Skeletal muscle cell (primary cell): Measurements from ENCODE around the gene C16orf89.

Experiments
- DNase-seq: peaks from one replicate; pipeline ENCODE4 v3.0.0-alpha.2; 2010; ENCODE audit warnings: low read depth
- H3K4me3 ChIP-seq: 2 replicates; pipeline ENCODE4 v1.5.1; 2011; ENCODE audit warnings: low read depth, mild to moderate bottlenecking, control low read depth, low read length, moderate library complexity

The C16orf89 gene

GRCh38 chr16:5012887-5013286, 52.9 kb downstream of the C16orf89 start:
- DNase-seq, result no peak
- H3K4me3 ChIP-seq, result no peak overlapping the region

GRCh38 chr16:5011637-5012036, 54.1 kb downstream of the C16orf89 start:
- no peak overlapping the region for H3K4me3 ChIP-seq
- DNase-seq, result no peak

- H3K4me3 ChIP-seq, result no peak overlapping the region
- DNase-seq, result no peak
These were observed 55.0 kb downstream of the C16orf89 start for GRCh38 chr16:5010576-5011329.

- DNase-seq, result no peak
- H3K4me3 ChIP-seq, result no peak overlapping the region
These were observed 57.4 kb downstream of the C16orf89 start for GRCh38 chr16:5008311-5008731.

- DNase-seq, result no peak
- no peak overlapping the region for H3K4me3 ChIP-seq
These were observed 58.5 kb downstream of the C16orf89 start for GRCh38 chr16:5007256-5007655.

- H3K4me3 ChIP-seq, result no peak overlapping the region
- DNase-seq, result no peak
These were observed 59.2 kb downstream of the C16orf89 start for GRCh38 chr16:5006348-5007193.

GRCh38 chr16:5005916-5006315, 59.8 kb downstream of the C16orf89 start:
- no peak overlapping the region for H3K4me3 ChIP-seq
- no peak for DNase-seq

- no peak overlapping the region for H3K4me3 ChIP-seq
- DNase-seq, result no peak
These were observed 61.4 kb downstream of the C16orf89 start for GRCh38 chr16:5004311-5004710.

GRCh38 chr16:5003828-5004227, 61.9 kb downstream of the C16orf89 start:
- H3K4me3 ChIP-seq, result no peak overlapping the region
- no peak for DNase-seq

GRCh38 chr16:5003211-5003610, 62.5 kb downstream of the C16orf89 start:
- DNase-seq, result no peak
- H3K4me3 ChIP-seq, result no peak overlapping the region

GRCh38 chr16:5002699-5003143, 63.0 kb downstream of the C16orf89 start:
- no peak for DNase-seq
- no peak overlapping the region for H3K4me3 ChIP-seq

GRCh38 chr16:5001986-5002385, 63.8 kb downstream of the C16orf89 start:
- no peak for DNase-seq
- H3K4me3 ChIP-seq, result no peak overlapping the region

GRCh38 chr16:5001571-5001970, 64.2 kb downstream of the C16orf89 start:
- DNase-seq, result no peak
- H3K4me3 ChIP-seq, result no peak overlapping the region

GRCh38 chr16:5000573-5001001, 65.2 kb downstream of the C16orf89 start:
- H3K4me3 ChIP-seq, result no peak overlapping the region
- no peak for DNase-seq

GRCh38 chr16:4994719-4995434, 70.9 kb downstream of the C16orf89 start:
- no peak overlapping the region for H3K4me3 ChIP-seq
- DNase-seq, result no peak
